ENCODE data around the gene STMND1.

STMND1 gene

GRCh38 chr6:17167327-17167979 lies 65.6 kb downstream of the STMND1 start:
- FAIRE-seq = no peak

GRCh38 chr6:17169291-17169690 lies 67.4 kb downstream of the STMND1 start:
- FAIRE-seq = no peak

GRCh38 chr6:17169711-17170110 lies 67.9 kb downstream of the STMND1 start:
- no peak for FAIRE-seq

- no peak for FAIRE-seq
These were observed 71.1 kb downstream of the STMND1 start for GRCh38 chr6:17172836-17173470.

GRCh38 chr6:17178326-17178725 lies 76.5 kb downstream of the STMND1 start:
- FAIRE-seq = no peak

GRCh38 chr6:17178754-17179529 lies 77.1 kb downstream of the STMND1 start:
- no peak for FAIRE-seq

GRCh38 chr6:17179530-17180073 lies 77.8 kb downstream of the STMND1 start:
- no peak for FAIRE-seq
